ENCODE results near the gene DHRSX. TPM values are rescaled to one million over a fixed set of nuclear protein-coding genes. Genes with fewer than 3 reads are reported as not detected.

The DHRSX gene
- total and polyA plus RNA-seq, 2 of the 13 experiments (the other 11 are each of a cell fraction or from before 2014, with no cell fraction given) = 15.5 to 24.3 TPM

- TF ChIP-seq, protein P1, sequence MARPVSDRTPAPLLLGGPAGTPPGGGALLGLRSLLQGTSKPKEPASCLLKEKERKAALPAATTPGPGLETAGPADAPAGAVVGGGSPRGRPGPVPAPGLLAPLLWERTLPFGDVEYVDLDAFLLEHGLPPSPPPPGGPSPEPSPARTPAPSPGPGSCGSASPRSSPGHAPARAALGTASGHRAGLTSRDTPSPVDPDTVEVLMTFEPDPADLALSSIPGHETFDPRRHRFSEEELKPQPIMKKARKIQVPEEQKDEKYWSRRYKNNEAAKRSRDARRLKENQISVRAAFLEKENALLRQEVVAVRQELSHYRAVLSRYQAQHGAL (CRISPR knock-in tag; IDR thresholded peaks at IDR 0.05; ENCODE audit: not compliant biosample characterization) = no peak
- TF ChIP-seq ELF3 (CRISPR knock-in tag; IDR thresholded peaks at IDR 0.05) (peak; percentile 66; the same call in 1 of the 2 replicates), TEAD3 (CRISPR knock-in tag; optimal IDR thresholded peaks at IDR 0.05; ENCODE audit: borderline replicate concordance) (peak; percentile 53), KAT8 (CRISPR knock-in tag; IDR thresholded peaks at IDR 0.05) (peak; percentile 70), KLF12 (CRISPR knock-in tag; IDR thresholded peaks at IDR 0.05; ENCODE audit: borderline replicate concordance) (0 out of 2 replicates have a peak, but pooled peaks have one; percentile 47), ZNF75D (CRISPR knock-in tag; IDR thresholded peaks at IDR 0.05; ENCODE audit: borderline replicate concordance) (no peak), MAFG (CRISPR knock-in tag; IDR thresholded peaks at IDR 0.05) (no peak), NFYC (CRISPR knock-in tag; IDR thresholded peaks at IDR 0.05) (peak; percentile 34; the same call in 1 of the 2 replicates), SKI (IDR thresholded peaks at IDR 0.05; ENCODE audit: partially characterized antibody) (peak; percentile 85), SOX5 (CRISPR knock-in tag; IDR thresholded peaks at IDR 0.05; ENCODE audit: borderline replicate concordance) (peak; percentile 87), ZEB1 (IDR thresholded peaks at IDR 0.05; ENCODE audit: insufficient replicate concordance, low read depth) (peak; percentile 69), SNAI1 (CRISPR knock-in tag; IDR thresholded peaks at IDR 0.05; ENCODE audit: borderline replicate concordance) (0 out of 2 replicates have a peak, but pooled peaks have one; percentile 53), ZNF331 (CRISPR knock-in tag; IDR thresholded peaks at IDR 0.05) (peak; percentile 81; the same call in 1 of the 2 replicates), ZNF138 (CRISPR knock-in tag; IDR thresholded peaks at IDR 0.05; ENCODE audit: low read depth) (no peak), ETS1 (CRISPR knock-in tag; IDR thresholded peaks at IDR 0.05) (no peak)
- TF ChIP-seq, protein P2, sequence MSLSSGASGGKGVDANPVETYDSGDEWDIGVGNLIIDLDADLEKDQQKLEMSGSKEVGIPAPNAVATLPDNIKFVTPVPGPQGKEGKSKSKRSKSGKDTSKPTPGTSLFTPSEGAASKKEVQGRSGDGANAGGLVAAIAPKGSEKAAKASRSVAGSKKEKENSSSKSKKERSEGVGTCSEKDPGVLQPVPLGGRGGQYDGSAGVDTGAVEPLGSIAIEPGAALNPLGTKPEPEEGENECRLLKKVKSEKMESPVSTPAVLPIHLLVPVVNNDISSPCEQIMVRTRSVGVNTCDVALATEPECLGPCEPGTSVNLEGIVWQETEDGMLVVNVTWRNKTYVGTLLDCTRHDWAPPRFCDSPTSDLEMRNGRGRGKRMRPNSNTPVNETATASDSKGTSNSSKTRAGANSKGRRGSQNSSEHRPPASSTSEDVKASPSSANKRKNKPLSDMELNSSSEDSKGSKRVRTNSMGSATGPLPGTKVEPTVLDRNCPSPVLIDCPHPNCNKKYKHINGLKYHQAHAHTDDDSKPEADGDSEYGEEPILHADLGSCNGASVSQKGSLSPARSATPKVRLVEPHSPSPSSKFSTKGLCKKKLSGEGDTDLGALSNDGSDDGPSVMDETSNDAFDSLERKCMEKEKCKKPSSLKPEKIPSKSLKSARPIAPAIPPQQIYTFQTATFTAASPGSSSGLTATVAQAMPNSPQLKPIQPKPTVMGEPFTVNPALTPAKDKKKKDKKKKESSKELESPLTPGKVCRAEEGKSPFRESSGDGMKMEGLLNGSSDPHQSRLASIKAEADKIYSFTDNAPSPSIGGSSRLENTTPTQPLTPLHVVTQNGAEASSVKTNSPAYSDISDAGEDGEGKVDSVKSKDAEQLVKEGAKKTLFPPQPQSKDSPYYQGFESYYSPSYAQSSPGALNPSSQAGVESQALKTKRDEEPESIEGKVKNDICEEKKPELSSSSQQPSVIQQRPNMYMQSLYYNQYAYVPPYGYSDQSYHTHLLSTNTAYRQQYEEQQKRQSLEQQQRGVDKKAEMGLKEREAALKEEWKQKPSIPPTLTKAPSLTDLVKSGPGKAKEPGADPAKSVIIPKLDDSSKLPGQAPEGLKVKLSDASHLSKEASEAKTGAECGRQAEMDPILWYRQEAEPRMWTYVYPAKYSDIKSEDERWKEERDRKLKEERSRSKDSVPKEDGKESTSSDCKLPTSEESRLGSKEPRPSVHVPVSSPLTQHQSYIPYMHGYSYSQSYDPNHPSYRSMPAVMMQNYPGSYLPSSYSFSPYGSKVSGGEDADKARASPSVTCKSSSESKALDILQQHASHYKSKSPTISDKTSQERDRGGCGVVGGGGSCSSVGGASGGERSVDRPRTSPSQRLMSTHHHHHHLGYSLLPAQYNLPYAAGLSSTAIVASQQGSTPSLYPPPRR (CRISPR knock-in tag; IDR thresholded peaks at IDR 0.05; ENCODE audit: borderline replicate concordance) = peak; percentile 79; the same call in 1 of the 2 replicates
- TF ChIP-seq, protein P3, sequence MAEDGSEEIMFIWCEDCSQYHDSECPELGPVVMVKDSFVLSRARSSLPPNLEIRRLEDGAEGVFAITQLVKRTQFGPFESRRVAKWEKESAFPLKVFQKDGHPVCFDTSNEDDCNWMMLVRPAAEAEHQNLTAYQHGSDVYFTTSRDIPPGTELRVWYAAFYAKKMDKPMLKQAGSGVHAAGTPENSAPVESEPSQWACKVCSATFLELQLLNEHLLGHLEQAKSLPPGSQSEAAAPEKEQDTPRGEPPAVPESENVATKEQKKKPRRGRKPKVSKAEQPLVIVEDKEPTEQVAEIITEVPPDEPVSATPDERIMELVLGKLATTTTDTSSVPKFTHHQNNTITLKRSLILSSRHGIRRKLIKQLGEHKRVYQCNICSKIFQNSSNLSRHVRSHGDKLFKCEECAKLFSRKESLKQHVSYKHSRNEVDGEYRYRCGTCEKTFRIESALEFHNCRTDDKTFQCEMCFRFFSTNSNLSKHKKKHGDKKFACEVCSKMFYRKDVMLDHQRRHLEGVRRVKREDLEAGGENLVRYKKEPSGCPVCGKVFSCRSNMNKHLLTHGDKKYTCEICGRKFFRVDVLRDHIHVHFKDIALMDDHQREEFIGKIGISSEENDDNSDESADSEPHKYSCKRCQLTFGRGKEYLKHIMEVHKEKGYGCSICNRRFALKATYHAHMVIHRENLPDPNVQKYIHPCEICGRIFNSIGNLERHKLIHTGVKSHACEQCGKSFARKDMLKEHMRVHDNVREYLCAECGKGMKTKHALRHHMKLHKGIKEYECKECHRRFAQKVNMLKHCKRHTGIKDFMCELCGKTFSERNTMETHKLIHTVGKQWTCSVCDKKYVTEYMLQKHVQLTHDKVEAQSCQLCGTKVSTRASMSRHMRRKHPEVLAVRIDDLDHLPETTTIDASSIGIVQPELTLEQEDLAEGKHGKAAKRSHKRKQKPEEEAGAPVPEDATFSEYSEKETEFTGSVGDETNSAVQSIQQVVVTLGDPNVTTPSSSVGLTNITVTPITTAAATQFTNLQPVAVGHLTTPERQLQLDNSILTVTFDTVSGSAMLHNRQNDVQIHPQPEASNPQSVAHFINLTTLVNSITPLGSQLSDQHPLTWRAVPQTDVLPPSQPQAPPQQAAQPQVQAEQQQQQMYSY (CRISPR knock-in tag; IDR thresholded peaks at IDR 0.05) = no peak
These were observed 180.0 kb downstream of the DHRSX start (continued) for GRCh38 chrX:2320580-2321327.

Data from HepG2 (cell line).